ENCODE results near the gene UBE2D4.

- no peak for TF ChIP-seq FOXM1 (IDR thresholded peaks at IDR 0.05; ENCODE audit: borderline replicate concordance)
- no peak for TF ChIP-seq FOXA1 (IDR thresholded peaks at IDR 0.05)
- TF ChIP-seq LEF1 (IDR thresholded peaks at IDR 0.05; ENCODE audit: borderline replicate concordance), result no peak
- no peak for TF ChIP-seq ZNF384 (IDR thresholded peaks at IDR 0.05)
Measured at GRCh38 chr7:43938892-43939482, 12.8 kb downstream of the UBE2D4 start.
